SU-DHL-6 (cell line): ENCODE measurements around the gene NOD1.

Experiments
- H2AFZ ChIP-seq: fragments of 200-600 bp; sonication (generic); 2 replicates; pipeline ENCODE4 v1.6.1; 2014; ENCODE audit warnings: low read depth, mild to moderate bottlenecking, moderate library complexity, mixed read lengths, antibody characterized with exemption, low read length; ENCODE audit not compliant: severe bottlenecking
- H3F3A ChIP-seq: fragments of 200-600 bp; shearing (Covaris generic); 2 replicates; pipeline ENCODE4 v1.6.0; 2016; ENCODE audit warnings: antibody characterized with exemption, mild to moderate bottlenecking; ENCODE audit not compliant: insufficient read depth
- H3K27ac ChIP-seq: fragments of 200-600 bp; sonication (generic); 2 replicates; pipeline ENCODE4 v1.5.1; 2016; ENCODE audit warnings: low read depth, mild to moderate bottlenecking, low read length, moderate library complexity, mixed read lengths
- H3K27me3 ChIP-seq: fragments of 200-600 bp; sonication (generic), shearing (Covaris generic); 2 replicates; pipeline ENCODE4 v1.6.0; 2014; ENCODE audit warnings: mild to moderate bottlenecking, low read length
- H3K36me3 ChIP-seq: fragments of 200-600 bp; sonication (generic); 2 replicates; pipeline ENCODE4 v1.6.1; 2014; ENCODE audit warnings: mild to moderate bottlenecking, low read length, mixed read lengths
- H3K4me2 ChIP-seq: fragments of 300-600, 200-600 bp; shearing (Covaris generic), sonication (generic); 2 replicates; pipeline ENCODE4 v1.6.0; 2014; ENCODE audit warnings: low read length, low read depth, mild to moderate bottlenecking; ENCODE audit not compliant: poor library complexity, severe bottlenecking
- H3K4me3 ChIP-seq: fragments of 200-600 bp; sonication (generic); 2 replicates; pipeline ENCODE4 v1.5.1; 2014; ENCODE audit warnings: antibody characterized with exemption, low read length, mild to moderate bottlenecking, mixed read lengths; ENCODE audit not compliant: insufficient read depth, poor library complexity, severe bottlenecking
- H3K79me2 ChIP-seq: fragments of 200-600 bp; sonication (generic); 2 replicates; pipeline ENCODE4 v1.6.1; 2014; ENCODE audit warnings: mild to moderate bottlenecking, low read length, moderate library complexity; ENCODE audit not compliant: insufficient read depth
- H3K9ac ChIP-seq: fragments of 200-600 bp; sonication (generic); 2 replicates; pipeline ENCODE4 v1.7.0; 2014; ENCODE audit warnings: mild to moderate bottlenecking, low read length
- H3K9me2 ChIP-seq: fragments of 200-600 bp; sonication (generic); replicated peaks from 2 replicates; pipeline ENCODE4 v1.6.1; 2014; ENCODE audit warnings: low read length; ENCODE audit not compliant: insufficient read depth
- H3K9me3 ChIP-seq: fragments of 200-600 bp; sonication (generic); 2 replicates; pipeline ENCODE4 v1.6.1; 2014; ENCODE audit warnings: low read length, mixed read lengths; ENCODE audit not compliant: insufficient read depth
- H4K20me1 ChIP-seq: fragments of 200-600 bp; sonication (generic); 2 replicates; pipeline ENCODE4 v1.6.1; 2014; ENCODE audit warnings: low read depth, mild to moderate bottlenecking, antibody characterized with exemption, low read length, moderate library complexity, mixed read lengths
- EZH2phosphoT487 ChIP-seq: fragments of 200-600 bp; sonication (generic), shearing (Covaris generic); conservative IDR thresholded peaks from 2 replicates; pipeline ENCODE4 v1.6.1; 2018; ENCODE audit warnings: mild to moderate bottlenecking, antibody characterized with exemption, low read length, moderate library complexity, mixed read lengths
- TF ChIP-seq, protein P1 (sequence below): fragments of 200-600 bp; sonication (generic); IDR thresholded peaks from one replicate; pipeline ENCODE4 v1.5.1; 2017; ENCODE audit warnings: antibody characterized with exemption, mild to moderate bottlenecking, low read length, moderate library complexity; ENCODE audit not compliant: insufficient read depth, poor library complexity, severe bottlenecking

Gene NOD1

DNA sequence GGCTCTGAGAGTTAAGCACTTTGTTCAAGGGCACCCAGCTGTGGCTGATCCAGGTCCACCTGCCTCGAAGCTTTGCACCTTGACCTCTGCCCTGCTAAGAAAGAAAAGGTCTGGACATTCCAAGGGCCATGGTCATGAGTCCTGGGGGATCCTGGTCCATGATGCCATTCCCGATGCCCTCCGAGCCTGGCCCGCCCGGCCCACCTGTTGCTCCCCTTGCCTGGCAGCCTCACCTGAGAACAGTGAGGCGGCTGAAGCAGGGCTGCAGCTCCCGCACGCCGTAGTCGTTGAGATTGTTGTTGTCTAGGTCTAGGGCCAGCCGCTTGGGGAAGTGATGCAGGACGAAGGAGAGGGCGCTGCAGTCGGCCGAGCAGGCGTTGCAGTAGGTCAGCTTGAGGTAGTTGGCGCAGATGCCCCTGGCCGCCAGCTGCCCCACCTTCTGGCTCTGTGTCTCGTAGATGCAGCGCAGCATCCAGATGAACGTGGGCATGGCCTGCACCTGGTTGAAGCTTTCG is 27.5 kb downstream of the NOD1 start:
- no peak for TF ChIP-seq EZH2phosphoT487
- TF ChIP-seq, protein P1, sequence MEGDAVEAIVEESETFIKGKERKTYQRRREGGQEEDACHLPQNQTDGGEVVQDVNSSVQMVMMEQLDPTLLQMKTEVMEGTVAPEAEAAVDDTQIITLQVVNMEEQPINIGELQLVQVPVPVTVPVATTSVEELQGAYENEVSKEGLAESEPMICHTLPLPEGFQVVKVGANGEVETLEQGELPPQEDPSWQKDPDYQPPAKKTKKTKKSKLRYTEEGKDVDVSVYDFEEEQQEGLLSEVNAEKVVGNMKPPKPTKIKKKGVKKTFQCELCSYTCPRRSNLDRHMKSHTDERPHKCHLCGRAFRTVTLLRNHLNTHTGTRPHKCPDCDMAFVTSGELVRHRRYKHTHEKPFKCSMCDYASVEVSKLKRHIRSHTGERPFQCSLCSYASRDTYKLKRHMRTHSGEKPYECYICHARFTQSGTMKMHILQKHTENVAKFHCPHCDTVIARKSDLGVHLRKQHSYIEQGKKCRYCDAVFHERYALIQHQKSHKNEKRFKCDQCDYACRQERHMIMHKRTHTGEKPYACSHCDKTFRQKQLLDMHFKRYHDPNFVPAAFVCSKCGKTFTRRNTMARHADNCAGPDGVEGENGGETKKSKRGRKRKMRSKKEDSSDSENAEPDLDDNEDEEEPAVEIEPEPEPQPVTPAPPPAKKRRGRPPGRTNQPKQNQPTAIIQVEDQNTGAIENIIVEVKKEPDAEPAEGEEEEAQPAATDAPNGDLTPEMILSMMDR, result no peak
- no peak overlapping the region for H3K4me2 ChIP-seq

GRCh38 chr7:30450240-30450982 is 28.2 kb downstream of the NOD1 start:
- Histone ChIP-seq H3F3A (no peaks in the 10 kb centered on the region), H3K27ac (no peak overlapping the region), H4K20me1 (no peaks in the 10 kb centered on the region), H3K79me2 (no peaks in the 10 kb centered on the region), H3K9me3 (no peaks in the 10 kb centered on the region), H3K36me3 (no peaks in the 10 kb centered on the region), H3K9me2 (no peaks in the 10 kb centered on the region), H3K27me3 (no peaks in the 10 kb centered on the region), H3K4me2 (no peak overlapping the region), H2AFZ (no peak overlapping the region), H3K4me3 (no peak overlapping the region), H3K9ac (no peak overlapping the region)
- no peak for TF ChIP-seq EZH2phosphoT487
- TF ChIP-seq, protein P1, result no peak

More for the DNA sequence above, 27.5 kb downstream of the NOD1 start:
- no peaks in the 10 kb centered on the region for H3K9me2 ChIP-seq
- no peak overlapping the region for H3K27ac ChIP-seq
- H3K9me3 ChIP-seq, result no peaks in the 10 kb centered on the region
- H3K9ac ChIP-seq, result no peak overlapping the region
- H3K4me3 ChIP-seq, result no peak overlapping the region
- no peaks in the 10 kb centered on the region for H3K79me2 ChIP-seq
- H3K36me3 ChIP-seq, result no peaks in the 10 kb centered on the region
- H3K27me3 ChIP-seq, result no peaks in the 10 kb centered on the region
- H3F3A ChIP-seq, result no peaks in the 10 kb centered on the region
- no peak overlapping the region for H2AFZ ChIP-seq
- H4K20me1 ChIP-seq, result no peaks in the 10 kb centered on the region

- no peak overlapping the region for H3K27ac ChIP-seq
- no peaks in the 10 kb centered on the region for H3K27me3 ChIP-seq
- H3K9me2 ChIP-seq, result no peaks in the 10 kb centered on the region
- H3K4me2 ChIP-seq, result no peak overlapping the region
- H3K79me2 ChIP-seq, result no peaks in the 10 kb centered on the region
- H3K4me3 ChIP-seq, result no peak overlapping the region
- H3K9ac ChIP-seq, result no peak overlapping the region
- H3F3A ChIP-seq, result no peaks in the 10 kb centered on the region
- no peak overlapping the region for H2AFZ ChIP-seq
- TF ChIP-seq, protein P1, result no peak
- no peak for TF ChIP-seq EZH2phosphoT487
- no peaks in the 10 kb centered on the region for H3K9me3 ChIP-seq
- no peaks in the 10 kb centered on the region for H4K20me1 ChIP-seq
- no peaks in the 10 kb centered on the region for H3K36me3 ChIP-seq
Observed at GRCh38 chr7:30448461-30449189, 30.0 kb downstream of the NOD1 start.
